ENCODE results near the gene MACF1.

DNA sequence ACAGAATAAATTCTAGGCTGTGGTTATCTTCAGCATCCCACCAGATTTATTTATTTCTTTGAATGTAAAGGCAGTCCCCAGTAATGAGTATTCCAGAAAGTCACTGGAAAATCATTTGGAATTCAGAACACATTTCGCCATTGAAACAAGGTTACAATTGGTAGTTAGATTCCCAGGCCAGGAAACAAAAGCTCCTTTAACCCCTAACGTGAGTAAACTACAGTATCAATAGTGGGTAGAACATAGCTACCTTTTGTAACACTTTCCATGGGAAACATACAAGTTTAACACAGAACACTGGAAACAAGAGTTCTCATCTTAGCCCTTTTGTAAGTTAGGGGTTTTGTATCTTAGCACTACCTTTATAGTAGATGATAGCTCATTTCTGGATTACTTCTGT, 233.5 kb downstream of the MACF1 start:
- no peak for TF ChIP-seq EZH2 (IDR thresholded peaks at IDR 0.05; ENCODE audit: borderline replicate concordance, low read length)
- TF ChIP-seq, protein P1, sequence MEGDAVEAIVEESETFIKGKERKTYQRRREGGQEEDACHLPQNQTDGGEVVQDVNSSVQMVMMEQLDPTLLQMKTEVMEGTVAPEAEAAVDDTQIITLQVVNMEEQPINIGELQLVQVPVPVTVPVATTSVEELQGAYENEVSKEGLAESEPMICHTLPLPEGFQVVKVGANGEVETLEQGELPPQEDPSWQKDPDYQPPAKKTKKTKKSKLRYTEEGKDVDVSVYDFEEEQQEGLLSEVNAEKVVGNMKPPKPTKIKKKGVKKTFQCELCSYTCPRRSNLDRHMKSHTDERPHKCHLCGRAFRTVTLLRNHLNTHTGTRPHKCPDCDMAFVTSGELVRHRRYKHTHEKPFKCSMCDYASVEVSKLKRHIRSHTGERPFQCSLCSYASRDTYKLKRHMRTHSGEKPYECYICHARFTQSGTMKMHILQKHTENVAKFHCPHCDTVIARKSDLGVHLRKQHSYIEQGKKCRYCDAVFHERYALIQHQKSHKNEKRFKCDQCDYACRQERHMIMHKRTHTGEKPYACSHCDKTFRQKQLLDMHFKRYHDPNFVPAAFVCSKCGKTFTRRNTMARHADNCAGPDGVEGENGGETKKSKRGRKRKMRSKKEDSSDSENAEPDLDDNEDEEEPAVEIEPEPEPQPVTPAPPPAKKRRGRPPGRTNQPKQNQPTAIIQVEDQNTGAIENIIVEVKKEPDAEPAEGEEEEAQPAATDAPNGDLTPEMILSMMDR (conservative IDR thresholded peaks at IDR 0.05 in 1 of 2, IDR thresholded peaks at IDR 0.05 in 1 of 2; ENCODE audit: extremely low read depth in 1 of 2, insufficient read depth in 1 of 2, low read depth in 1 of 2, low read length in 2 of 2), result no peak
